HUES64 (cell line): Measurements from ENCODE around the gene TMEM184B.

Source experiments
- H3K27ac ChIP-seq: 2 replicates; pipeline ENCODE4 v1.7.0; 2013; ENCODE audit warnings: low read depth, low read length, inconsistent platforms
- H3K27me3 ChIP-seq: 2 replicates; pipeline ENCODE4 v1.6.1; 2013; ENCODE audit warnings: mild to moderate bottlenecking, low read length; ENCODE audit not compliant: insufficient read depth
- H3K36me3 ChIP-seq: 2 replicates; pipeline ENCODE4 v1.6.1; 2013; ENCODE audit warnings: mild to moderate bottlenecking, low read length; ENCODE audit not compliant: insufficient read depth
- H3K4me1 ChIP-seq: 2 replicates; pipeline ENCODE4 v1.6.1; 2013; ENCODE audit warnings: mild to moderate bottlenecking, low read length, moderate library complexity; ENCODE audit not compliant: insufficient read depth
- H3K4me3 ChIP-seq: 2 replicates; pipeline ENCODE4 v1.5.1; 2013; ENCODE audit warnings: mild to moderate bottlenecking, low read length, moderate library complexity
- H3K9ac ChIP-seq: 2 replicates; pipeline ENCODE4 v1.6.1; 2013; ENCODE audit warnings: mild to moderate bottlenecking, low read depth, low read length
- H3K9me3 ChIP-seq: 2 replicates; pipeline ENCODE4 v1.6.1; 2013; ENCODE audit warnings: low read depth, low read length; ENCODE audit not compliant: insufficient read depth
- WGBS: fragments of 150-250, 120-280 bp; methylation state at CpG from one replicate; pipeline ENCODE4 v1.1.7; 2013; ENCODE audit warnings: missing lambda C conversion rate; 5-methylcytosine and 5-hydroxymethylcytosine counted together

The TMEM184B gene

DNA sequence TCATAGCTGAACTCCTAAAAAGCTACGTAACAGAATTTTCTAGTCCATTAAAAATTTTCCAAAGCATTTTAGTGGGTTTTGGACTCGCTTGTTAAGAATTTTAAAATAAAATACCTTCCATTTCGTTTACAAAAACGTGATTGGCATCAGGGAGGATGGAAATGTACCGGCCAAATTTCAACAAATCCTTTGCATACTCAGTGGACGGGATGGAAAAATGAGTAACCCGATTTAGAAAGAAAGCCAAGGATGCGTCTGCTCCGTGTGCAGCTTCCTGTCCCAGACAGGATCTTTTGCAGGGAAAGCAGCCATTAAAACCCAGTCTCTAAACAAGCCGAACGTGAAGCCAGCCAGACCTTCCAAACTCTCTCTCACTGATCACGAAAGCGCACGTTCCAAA, 15.6 kb downstream of the TMEM184B start:
- Histone ChIP-seq H3K4me3 (no peak overlapping the region), H3K27ac (no peak overlapping the region), H3K9ac (no peak overlapping the region), H3K4me1 (peaks cover 14% of the 10 kb centered on the region; the same call in 1 of the 2 replicates), H3K36me3 (no peaks in the 10 kb centered on the region), H3K9me3 (no peaks in the 10 kb centered on the region), H3K27me3 (no peaks in the 10 kb centered on the region)
- 91% methylated on average over 14 of the region's 14 CpGs for WGBS

DNA sequence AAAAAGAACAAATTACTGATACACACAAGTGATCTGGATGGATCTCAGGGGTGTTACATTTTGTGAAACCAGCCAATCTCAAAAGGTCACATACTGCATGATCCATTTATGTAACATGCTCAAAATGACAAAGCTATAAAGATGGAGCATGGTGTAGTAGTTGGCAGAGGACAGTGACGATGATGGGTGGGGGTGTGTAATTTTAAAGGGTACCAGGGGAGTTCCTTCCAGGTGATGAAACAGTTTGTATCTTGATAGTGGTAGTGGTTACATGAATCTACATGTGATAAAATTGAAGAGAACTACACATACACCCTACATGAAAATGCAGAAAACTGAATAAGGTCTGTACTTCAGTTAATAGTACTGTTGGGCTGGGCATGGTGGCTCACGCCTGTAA, 17.1 kb downstream of the TMEM184B start:
- Histone ChIP-seq H3K9ac (no peak overlapping the region), H3K4me1 (0 out of 2 replicates have a peak, but pooled peaks cover 4% of the 10 kb centered on the region), H3K36me3 (no peaks in the 10 kb centered on the region), H3K4me3 (no peak overlapping the region), H3K27ac (no peak overlapping the region), H3K9me3 (no peaks in the 10 kb centered on the region), H3K27me3 (no peaks in the 10 kb centered on the region)
- 92% methylated on average over 2 of the region's 2 CpGs for WGBS

DNA sequence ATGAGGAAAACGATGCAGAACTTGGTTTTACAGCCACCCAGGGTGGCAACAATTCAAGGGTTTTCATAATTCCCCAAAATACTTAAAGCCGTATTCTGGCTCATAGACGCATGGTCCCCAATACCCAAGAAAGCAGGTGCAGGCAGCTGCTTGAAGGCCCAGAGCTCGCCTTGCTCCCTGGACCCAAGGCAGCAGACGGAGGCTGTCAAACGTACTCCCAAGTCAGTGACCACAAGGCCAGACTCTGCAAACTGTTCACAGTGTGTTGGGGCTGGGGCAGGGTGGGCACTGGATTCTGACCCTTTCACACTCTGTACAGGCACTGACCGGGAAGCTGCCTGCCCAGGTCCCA, 21.5 kb downstream of the TMEM184B start:
- H3K4me1 ChIP-seq, result no peaks in the 10 kb centered on the region
- no peak overlapping the region for H3K4me3 ChIP-seq
- peaks cover 13% of the 10 kb centered on the region for H3K36me3 ChIP-seq
- H3K9me3 ChIP-seq, result no peaks in the 10 kb centered on the region
- no peaks in the 10 kb centered on the region for H3K27me3 ChIP-seq
- no peak overlapping the region for H3K9ac ChIP-seq
- no peak overlapping the region for H3K27ac ChIP-seq
- 92% methylated on average over 7 of the region's 7 CpGs for WGBS

DNA sequence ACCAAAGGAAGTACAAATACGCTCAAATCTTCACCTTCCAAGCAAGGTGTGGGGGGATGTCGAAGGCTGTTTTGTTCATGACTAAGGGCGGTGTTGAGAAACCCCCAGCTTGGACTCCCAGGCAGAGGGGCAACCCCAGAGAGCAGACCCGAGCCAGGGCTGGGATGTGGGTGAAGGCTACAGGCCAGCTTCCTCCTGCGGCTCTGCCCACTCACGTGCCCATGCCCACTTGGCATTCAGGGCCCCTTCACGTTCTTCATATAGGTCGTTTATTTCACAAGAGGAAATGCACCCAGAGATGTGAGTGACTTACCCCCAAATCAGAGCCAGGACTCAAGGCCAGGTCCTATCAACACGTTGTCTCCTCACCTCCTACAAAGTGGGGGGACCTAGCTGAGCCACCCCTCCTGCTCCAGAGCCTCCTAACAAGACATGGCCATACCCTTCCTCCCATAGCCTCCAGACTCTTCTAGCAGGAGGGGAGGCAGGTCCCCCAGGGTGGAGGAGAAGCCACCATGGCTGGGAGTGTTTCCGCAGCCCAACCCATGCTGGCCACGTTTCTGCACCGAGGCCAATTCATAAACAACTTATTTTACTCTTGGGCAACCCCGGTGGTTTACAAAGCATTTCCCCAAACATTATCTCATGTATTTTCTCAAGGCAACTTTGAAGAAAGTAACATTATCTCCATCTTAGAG, 22.0 kb downstream of the TMEM184B start:
- no peaks in the 10 kb centered on the region for H3K9me3 ChIP-seq
- peaks cover 18% of the 10 kb centered on the region for H3K36me3 ChIP-seq
- H3K27me3 ChIP-seq, result no peaks in the 10 kb centered on the region
- H3K27ac ChIP-seq, result no peak overlapping the region
- no peak overlapping the region for H3K4me3 ChIP-seq
- 95% methylated on average over 13 of the region's 13 CpGs for WGBS
- no peaks in the 10 kb centered on the region for H3K4me1 ChIP-seq
- no peak overlapping the region for H3K9ac ChIP-seq

DNA sequence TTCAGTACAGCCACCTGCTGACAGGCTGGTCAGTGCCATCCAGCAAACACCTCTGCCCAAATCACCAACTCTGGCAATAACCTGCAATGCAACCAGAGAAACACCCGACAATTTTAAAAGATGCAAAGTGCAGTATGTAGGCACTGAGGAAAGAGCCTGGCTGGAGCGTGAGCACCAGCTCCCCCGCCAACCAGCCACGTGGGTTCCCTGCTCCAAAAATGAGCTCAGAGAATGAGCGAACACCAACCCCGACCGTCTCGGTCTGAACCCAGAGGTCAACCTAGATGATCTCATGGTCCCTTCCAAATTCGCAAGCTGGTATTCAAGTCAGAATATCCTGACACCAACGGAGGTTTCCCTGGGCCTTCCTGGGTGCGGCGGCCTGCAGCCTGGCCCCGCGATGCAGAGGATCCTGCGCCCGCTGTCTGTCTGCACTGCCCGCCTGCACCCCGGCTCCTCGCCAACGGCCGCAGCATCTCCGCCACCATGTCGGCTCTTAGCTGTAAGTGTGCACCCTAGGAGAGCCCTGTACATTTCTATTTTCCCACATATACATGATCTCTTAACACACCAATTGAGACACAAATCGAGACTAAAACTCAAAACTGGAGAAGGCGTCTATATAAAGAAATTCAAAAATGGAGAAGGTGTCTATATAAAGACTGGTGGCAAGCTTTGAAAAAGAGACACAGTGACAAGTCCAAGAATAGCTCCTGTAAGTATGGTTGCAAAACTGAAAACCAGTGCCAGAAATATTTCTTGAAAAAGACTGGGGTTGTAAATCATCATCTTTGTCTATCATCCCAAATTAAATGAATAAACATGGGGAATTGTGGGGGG, 22.8 kb downstream of the TMEM184B start:
- Histone ChIP-seq H3K9me3 (no peaks in the 10 kb centered on the region), H3K4me3 (no peak overlapping the region), H3K27me3 (no peaks in the 10 kb centered on the region), H3K27ac (no peak overlapping the region), H3K9ac (no peak overlapping the region), H3K36me3 (peaks cover 19% of the 10 kb centered on the region), H3K4me1 (no peaks in the 10 kb centered on the region)
- 93% methylated on average over 25 of the region's 25 CpGs for WGBS

DNA sequence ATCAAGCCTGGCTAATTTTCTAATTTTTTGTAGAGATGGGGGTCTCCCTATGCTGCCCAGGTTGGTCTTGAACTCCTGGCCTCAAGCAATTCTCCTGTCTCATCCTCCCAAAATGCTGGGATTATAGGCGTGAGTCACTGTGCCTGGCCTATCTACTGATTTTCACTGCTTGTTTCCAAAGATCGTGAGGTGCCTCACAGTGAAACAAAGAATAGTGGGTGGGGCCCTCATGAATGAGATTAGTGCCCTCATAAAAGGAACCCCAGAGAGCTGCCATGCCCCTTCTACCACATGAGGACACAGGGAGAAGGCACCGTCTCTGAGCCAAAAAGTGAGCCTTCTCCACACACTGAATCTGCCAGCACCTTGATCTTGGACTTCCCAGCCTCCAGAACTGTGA, 23.5 kb downstream of the TMEM184B start:
- no peak overlapping the region for H3K4me3 ChIP-seq
- H3K27me3 ChIP-seq, result no peaks in the 10 kb centered on the region
- no peak overlapping the region for H3K27ac ChIP-seq
- WGBS, result 87% methylated on average over 3 of the region's 3 CpGs
- H3K4me1 ChIP-seq, result no peaks in the 10 kb centered on the region
- H3K36me3 ChIP-seq, result peaks cover 19% of the 10 kb centered on the region
- H3K9ac ChIP-seq, result no peak overlapping the region
- H3K9me3 ChIP-seq, result no peaks in the 10 kb centered on the region

DNA sequence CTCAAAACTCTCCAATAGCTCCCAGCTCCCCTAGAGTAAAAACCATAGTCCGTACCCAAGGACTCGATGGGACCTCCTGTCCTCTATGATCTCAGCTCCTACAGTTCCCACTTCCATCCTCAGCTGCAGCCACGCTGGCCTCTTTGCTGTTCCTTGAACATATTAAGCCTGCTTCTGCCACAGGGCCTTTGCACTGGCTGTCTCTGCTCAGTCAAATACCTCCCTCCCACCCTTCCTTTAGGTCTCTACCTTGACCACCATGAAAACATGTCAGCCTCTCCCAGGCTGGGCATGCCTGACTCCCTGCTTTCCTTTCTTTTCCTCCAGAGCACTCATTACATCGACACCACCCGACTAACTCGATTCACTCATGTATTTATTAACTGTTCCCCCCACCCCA, 24.5 kb downstream of the TMEM184B start:
- peaks cover 27% of the 10 kb centered on the region for H3K36me3 ChIP-seq
- no peak overlapping the region for H3K4me3 ChIP-seq
- no peaks in the 10 kb centered on the region; the same call in 1 of the 2 replicates for H3K4me1 ChIP-seq
- 95% methylated on average over 6 of the region's 6 CpGs for WGBS
- no peak overlapping the region for H3K9ac ChIP-seq
- no peak overlapping the region for H3K27ac ChIP-seq
- H3K9me3 ChIP-seq, result no peaks in the 10 kb centered on the region
- no peaks in the 10 kb centered on the region for H3K27me3 ChIP-seq

DNA sequence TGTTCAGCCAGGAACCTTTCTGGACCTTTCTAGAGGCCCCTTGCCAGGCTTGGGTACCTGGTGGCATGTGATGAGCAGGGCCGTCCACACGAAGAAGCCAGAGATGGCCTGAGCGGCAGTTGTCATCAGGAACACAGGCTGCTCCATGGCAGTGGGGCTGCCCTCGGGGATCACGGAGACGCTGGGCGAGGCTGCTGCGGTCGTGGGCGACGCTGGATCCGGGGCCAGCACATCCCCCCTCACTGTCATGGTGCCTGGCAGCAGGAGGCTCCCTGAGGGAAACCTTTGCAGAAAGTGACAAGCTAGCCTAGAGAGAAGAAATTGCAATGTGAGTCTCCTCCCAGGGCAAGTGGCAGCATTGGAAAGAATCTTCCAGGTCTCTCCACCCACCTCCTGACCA, 25.1 kb downstream of the TMEM184B start:
- Histone ChIP-seq H3K9ac (no peak overlapping the region), H3K27ac (no peak overlapping the region), H3K4me1 (no peaks in the 10 kb centered on the region; the same call in 1 of the 2 replicates), H3K4me3 (no peak overlapping the region), H3K36me3 (peaks cover 27% of the 10 kb centered on the region), H3K9me3 (no peaks in the 10 kb centered on the region), H3K27me3 (no peaks in the 10 kb centered on the region)
- WGBS, result 97% methylated on average over 12 of the region's 12 CpGs

DNA sequence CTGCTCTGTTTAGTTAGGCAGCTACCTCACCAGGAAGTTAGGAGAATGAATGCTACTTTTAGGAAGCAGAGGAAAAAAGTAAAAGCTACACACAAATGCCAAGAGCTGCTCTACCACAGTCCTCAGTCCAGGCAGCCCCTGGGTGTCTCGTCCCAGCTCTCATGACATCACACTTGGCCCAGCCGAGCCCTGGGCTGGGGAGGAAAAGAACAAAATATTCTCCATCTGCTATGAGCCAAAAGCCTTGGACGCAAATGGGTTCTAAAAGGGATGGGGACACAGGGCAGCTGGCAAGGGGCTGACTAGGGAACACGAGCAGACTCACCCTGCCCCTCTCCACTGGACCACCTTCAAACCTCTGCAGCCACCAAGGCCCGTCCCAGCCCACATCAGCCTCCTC, 26.1 kb downstream of the TMEM184B start:
- H3K9ac ChIP-seq, result no peak overlapping the region
- no peak overlapping the region for H3K27ac ChIP-seq
- WGBS, result 91% methylated on average over 5 of the region's 5 CpGs
- H3K4me3 ChIP-seq, result no peak overlapping the region
- no peaks in the 10 kb centered on the region for H3K27me3 ChIP-seq
- peaks cover 27% of the 10 kb centered on the region for H3K36me3 ChIP-seq
- H3K4me1 ChIP-seq, result no peaks in the 10 kb centered on the region; the same call in 1 of the 2 replicates
- H3K9me3 ChIP-seq, result no peaks in the 10 kb centered on the region

DNA sequence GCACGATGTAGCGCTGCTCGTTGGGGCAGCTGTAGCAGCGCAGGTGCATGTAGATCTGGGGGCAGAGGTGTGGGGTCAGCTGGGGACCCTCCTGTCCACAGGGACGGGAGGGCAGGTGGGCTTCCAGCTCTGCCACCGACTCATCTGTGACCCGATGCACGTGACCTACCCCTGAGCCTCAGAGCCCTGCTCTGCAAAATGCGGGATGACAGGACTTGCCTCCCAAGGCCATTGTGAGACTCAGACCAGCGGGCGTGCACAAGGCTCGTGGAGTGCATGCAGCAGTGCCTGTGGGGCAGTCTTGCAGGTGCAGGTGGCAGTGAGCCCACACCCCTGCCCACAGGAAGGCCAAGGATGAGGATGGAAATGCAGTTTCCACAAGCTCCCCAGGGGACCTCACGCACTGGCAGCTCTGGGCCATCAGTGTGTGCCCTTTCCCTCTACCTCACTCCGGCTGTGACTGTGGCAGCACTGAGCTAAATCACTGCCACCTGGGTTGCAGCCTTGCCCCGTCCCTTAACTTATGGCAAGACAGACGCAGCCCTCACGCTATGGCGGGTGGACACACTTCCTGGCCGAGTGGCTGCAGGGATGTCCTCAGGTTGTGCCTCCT, 26.7 kb downstream of the TMEM184B start:
- Histone ChIP-seq H3K4me1 (peaks cover 2% of the 10 kb centered on the region), H3K27me3 (no peaks in the 10 kb centered on the region), H3K36me3 (peaks cover 27% of the 10 kb centered on the region), H3K4me3 (no peak overlapping the region), H3K27ac (no peak overlapping the region), H3K9me3 (no peaks in the 10 kb centered on the region), H3K9ac (no peak overlapping the region)
- 94% methylated on average over 19 of the region's 19 CpGs for WGBS

DNA sequence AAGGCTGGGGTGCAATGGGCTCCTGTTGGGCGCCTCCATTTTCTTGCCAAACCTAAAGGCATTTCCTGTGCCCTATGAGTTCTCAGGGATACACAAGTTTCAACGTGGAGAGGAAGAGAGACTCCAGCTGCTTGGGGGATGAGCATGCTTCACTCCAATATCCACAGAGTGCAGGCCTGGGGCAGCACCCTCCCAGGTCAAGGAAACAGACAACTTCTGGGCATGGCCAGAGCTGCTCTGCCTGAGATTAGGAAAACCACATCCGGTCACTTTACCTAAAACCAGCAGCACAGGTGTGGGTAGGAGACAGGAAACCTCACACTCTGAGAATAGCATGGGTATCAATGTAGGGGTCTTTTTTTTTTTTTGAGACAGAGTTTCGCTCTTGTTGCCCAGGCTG, 28.7 kb downstream of the TMEM184B start:
- WGBS, result 95% methylated on average over 4 of the region's 4 CpGs
- Histone ChIP-seq H3K4me3 (no peak overlapping the region), H3K9me3 (no peaks in the 10 kb centered on the region), H3K36me3 (peaks cover 27% of the 10 kb centered on the region), H3K27ac (no peak overlapping the region), H3K9ac (no peak overlapping the region), H3K4me1 (peaks cover 13% of the 10 kb centered on the region), H3K27me3 (no peaks in the 10 kb centered on the region)
